NB4 (cell line): ENCODE results near the gene RECQL5.

Experiments
- CTCF ChIP-seq: IDR thresholded peaks from one replicate; pipeline ENCODE4 v1.5.1; 2012; ENCODE audit warnings: low read depth, low read length
- MYC ChIP-seq: IDR thresholded peaks from 2 replicates; pipeline ENCODE4 v1.6.1; 2011; ENCODE audit warnings: low read depth, low read length
- POLR2A ChIP-seq: IDR thresholded peaks from 2 replicates; pipeline ENCODE4 v1.6.1; 2011; ENCODE audit warnings: mild to moderate bottlenecking; ENCODE audit not compliant: insufficient read length; ENCODE audit errors: extremely low read depth

DNA sequence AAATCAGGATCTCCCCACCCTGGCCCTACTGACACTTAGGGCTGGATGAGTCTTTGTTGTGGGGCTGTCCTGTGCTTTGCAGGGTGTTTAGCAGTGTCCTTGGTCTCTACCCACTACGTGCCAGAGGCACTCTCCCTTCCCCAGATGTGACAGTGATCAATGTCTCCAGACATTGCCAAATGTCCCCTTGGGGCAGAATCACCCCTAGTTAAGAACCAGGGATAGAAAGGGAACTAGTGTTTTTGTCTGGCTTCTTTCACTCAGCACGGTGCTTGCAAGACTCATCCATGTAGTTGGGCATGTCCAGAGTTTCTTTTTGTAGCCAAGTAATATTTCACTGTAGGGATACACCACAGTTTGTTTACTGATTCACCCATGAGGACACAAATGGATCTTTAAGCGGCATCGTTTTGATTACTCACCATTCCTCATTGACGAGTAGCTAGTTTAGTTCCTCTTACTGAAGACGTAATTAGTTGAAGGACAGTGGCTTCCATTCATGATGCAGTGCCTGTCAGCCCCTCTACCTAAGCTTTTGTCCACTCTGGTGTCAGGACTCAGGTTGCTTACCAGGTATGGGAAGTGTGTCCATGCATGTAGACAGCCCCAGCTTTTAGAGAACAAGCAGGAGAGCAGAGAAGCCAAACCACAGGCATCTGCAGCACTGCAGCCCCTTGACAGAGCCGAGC lies 28.3 kb upstream of the RECQL5 start:
- no peak for TF ChIP-seq POLR2A
- no peak for TF ChIP-seq CTCF
- TF ChIP-seq MYC: no peak
